Measurements from ENCODE around the gene UBR3.
A peak's percentile ranks its signal among the peaks of the same experiment; 100 is the strongest.
"Not testable (repeated sequence)": the region's sequence is repeated elsewhere in the genome, so short reads cannot be mapped to it uniquely, and the experiment has no call there.

Gene UBR3

DNA sequence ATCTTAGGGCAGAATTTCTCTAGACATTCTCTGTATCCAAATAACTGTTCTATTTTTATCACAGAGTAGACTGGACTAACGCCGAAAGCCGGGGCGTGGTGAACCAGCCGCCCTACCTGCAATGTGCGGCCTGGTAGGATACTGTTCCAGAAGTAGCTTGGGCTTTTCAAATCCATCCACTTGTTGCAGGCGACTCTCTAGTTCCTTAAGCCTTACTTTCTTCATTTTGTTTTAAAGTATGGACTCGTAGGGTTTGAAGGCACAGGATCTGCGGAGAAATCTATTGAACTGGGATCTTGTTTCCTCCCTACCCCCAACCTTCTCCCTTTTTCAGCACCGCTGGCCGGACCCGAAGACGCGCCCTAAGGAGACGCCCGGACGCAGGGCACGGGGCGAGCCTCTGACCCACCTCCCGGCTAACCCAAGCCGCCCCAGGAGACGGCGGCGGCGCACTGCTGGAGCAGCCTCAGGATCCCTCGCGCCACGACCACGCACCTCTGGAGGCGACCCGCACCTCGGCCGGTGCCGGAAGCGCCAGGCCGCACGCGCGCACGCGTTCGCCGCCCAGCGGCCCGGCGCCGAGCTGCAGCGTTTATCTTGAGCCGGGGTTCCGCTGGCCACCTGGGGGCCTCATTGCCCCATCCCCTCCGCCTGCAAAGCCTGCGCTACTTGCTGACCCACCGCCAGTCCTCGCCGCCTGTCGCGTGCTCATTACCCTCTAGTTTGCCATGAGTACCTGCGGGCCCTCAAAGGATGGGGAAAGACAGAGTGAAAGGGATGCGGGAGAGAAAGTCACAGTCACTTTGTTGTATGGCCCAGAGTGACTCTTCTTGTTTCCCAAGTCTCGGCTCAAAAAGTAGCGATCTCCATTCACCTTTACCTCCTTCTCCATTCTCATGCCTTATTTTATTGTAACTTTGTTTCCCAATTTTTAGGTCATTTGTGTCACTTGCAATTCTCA, 2.6 kb upstream of the UBR3 start, which contains the start of gene METTL5:
METTL5 (minus strand) TSS at position 533 of the 961 bp plus-strand sequence; CDS start at position 225, 308 bp downstream.
- DNase-seq = peak; percentile 93

DNA sequence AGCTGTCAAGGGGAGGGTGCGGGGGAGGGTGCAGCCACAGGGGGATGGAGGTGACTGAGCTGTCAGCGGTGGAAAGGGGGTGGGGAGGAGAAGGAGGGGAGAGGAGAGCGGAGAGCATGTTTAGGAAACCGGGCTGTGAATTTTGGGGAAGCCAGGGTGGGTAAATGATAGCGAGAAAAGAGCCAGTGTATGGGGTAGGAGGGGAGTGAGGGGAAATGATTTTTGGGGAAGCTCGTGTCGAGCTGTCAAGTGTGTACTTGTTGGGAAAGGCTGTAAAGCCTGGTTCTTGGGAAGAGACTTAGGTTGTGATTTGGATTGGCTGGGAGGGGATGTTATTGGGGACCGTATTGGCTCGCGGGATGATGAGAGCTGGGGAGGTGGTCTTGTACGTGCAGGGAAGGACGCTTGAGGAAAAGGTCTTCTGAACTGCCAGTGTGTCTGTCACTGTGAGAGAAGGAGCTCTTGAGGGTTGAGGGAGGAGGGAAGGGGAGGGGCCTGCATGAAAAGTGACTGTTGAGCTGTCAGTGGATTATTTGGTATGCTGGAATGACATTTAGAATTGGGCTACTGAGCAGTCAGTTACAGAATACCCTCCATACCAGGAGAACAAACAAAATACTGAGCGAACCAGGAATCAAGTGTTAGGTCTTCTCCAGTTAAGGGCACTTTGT, 1.0 kb downstream of the UBR3 start:
- peak; percentile 79 for DNase-seq

DNA sequence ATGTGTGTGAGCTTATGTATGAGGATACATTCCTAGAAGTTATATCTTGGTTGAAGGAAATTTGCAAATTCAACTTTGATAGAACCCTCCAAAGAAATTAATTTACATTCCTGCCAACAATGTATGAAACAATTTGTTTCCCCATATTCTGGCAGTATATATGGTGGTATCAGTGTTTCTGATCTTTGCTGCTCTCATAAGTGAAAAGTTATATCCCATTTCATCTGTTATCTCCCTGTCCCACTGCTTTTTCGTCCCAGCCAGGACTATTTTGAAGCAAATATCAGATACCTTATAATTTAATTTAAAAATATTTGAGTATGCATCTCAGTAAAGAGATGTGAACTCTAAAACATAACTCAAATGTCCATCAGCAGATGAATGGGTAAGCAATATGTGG, 7.1 kb downstream of the UBR3 start:
- DNase-seq = no peak

GRCh38 chr2:169838743-169839489, 11.7 kb downstream of the UBR3 start:
- no peak for DNase-seq

- DNase-seq = no peak
These were observed 12.9 kb downstream of the UBR3 start for GRCh38 chr2:169839954-169840746.

- DNase-seq = no peak
These were observed 13.5 kb downstream of the UBR3 start for GRCh38 chr2:169840747-169841142.

DNA sequence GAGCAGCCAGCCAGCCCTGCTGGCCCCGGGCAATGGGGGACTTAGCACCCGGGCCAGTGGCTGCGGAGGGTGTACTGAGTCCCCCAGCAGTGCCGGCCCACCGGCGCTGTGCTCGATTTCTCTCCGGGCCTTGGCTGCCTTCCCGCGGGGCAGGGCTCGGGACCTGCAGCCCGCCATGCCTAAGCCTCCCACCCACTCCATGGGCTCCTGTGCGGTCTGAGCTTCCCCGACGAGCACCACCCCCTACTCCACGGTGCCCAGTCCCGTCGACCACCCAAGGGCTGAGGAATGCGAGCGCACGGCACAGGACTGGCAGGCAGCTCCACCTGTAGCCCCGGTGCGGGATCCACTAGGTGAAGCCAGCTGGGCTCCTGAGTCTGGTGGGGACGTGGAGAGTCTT, 14.4 kb downstream of the UBR3 start:
- not testable (repeated sequence) for DNase-seq

DNA sequence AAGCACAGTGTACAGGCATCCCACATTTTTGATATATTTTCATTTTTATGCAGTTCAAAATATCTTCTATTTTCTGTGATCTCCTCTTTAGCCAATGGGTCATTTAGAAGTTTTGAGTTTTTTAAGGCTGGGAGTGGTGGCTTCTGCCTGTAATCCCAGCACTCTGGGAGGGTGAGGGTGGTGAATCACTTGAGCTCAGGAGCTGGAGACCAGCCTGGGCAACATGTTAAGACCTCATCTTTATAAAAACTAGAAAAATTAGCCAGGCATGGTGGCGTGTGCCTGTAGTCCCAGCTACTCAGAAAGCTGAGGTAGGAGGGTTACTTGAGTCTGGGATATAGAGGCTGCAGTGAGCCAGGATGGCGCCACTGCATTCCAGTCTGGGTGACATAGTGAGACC, 17.8 kb downstream of the UBR3 start:
- DNase-seq = no peak

GRCh38 chr2:169848959-169849693, 21.9 kb downstream of the UBR3 start:
- not testable (repeated sequence) for DNase-seq

DNA sequence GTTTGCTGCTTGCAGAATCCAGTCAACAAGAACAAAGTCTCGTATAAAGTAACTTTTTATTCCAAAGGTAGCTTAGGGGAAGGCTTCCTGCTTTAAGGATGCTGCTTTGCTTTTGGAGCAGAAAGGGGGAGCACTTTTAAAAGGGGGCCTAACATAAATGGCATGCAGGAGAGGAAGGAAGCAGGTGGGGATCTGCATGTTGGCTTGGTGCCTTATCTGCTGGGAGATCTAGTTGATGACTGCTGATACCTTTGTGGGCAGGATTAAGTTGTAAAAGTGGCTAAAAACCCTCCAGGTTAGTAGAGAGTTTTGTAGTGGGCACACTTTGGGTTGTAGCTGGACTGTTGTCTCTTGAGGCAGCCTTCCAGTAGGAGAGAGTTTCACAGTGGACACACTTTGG, 22.5 kb downstream of the UBR3 start:
- DNase-seq = no peak

DNA sequence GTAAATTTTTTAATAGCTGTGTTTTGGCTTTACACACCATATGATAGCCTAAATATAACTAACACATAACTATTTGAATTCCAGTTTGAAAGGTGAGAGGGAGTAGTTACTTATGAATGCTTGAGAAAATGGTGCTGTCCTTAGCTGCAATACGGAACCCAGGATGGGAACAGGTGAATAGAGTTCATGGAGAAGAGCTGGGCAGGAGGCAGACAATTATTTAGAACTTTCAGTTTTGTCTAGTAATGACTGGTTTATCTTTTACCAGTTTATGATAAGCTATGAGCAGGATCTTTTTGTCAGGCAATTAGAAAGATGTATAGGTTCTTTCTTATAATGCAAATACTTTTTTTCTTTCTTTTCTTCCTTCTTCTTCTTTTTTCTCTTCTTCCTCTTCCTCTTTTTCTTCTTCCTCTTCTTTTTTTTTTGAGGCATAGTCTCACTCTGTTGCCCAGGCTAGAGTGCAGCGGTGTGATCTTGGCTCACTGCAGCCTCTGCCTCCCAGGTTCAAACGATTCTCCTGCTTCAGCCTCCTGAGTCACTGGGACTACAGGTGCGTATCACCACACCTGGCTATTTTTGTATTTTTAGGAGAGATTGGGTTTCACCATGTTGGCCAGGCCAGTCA, 25.9 kb downstream of the UBR3 start:
- DNase-seq = no peak

DNA sequence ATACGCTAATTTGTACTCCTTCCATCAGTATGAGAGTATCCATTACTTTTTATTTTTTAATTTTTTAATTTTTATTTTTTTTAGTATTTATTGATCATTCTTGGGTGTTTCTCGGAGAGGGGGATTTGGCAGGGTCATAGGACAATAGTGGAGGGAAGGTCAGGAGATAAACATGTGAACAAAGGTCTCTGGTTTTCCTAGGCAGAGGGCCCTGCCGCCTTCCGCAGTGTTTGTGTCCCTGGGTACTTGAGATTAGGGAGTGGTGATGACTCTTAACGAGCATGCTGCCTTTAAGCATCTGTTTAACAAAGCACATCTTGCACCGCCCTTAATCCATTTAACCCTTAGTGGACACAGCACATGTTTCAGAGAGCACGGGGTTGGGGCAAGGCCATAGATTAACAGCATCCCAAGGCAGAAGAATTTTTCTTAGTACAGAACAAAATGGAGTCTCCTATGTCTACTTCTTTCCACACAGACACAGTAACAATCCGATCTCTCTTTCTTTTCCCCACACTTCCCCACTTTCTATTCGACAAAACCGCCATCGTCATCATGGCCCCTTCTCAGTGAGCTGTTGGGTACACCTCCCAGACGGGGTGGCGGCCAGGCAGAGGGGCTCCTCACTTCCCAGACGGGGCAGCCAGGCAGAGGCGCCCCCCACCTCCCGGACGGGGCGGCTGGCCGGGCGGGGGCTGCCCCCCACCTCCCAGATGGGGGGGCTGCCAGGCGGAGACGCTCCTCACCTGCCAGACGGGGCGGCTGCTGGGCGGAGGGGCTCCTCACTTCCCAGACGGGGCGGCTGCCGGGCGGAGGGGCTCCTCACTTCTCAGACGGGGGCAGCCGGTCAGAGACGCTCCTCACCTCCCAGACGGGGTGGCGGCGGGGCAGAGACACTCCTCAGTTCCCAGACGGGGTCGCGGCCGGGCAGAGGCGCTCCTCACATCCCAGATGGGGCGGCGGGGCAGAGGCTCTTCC, 28.3 kb downstream of the UBR3 start:
- DNase-seq = not testable (repeated sequence)

DNA sequence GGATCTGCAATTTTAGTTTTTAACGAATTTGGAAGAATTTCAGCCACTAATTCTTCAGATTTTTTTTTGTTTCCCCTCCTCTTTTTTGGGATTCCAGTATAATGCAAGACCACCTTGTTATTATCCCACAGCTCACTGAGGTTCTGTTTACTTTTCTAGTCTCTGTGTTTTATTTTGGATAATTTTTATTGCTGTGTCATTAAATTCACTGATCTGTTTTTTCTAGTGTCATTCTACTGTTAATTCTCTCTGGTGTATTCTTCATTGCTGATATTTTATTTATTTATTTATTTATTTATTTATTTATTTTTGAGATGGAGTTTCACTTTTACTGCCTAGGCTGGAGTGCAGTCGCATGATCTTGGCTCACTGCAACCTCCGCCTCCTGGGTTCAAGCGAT, 32.2 kb downstream of the UBR3 start:
- no peak for DNase-seq

GRCh38 chr2:169860149-169860548, 32.9 kb downstream of the UBR3 start:
- DNase-seq = no peak

GRCh38 chr2:169862816-169863215, 35.6 kb downstream of the UBR3 start:
- DNase-seq = no peak

DNA sequence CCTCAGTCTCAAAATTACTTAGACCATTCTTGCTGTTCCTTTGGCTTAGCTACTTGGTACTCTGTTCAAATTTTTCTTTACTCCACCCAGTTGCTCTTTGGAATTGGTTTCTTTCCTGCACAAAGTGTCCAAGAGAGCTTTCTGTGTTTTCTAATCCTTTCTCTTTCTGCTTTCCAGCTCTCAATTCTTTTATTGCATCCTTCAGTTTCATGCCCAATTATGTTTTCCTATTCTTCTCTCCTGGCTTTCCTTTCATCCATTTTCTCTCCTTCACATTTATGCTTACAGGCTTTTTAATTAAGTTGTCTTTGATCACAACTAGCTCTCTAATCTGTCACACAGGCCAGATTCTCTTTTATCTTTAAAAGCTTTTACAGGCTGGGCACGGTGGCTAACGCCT, 38.2 kb downstream of the UBR3 start:
- DNase-seq = no peak

GRCh38 chr2:169866230-169866629, 39.0 kb downstream of the UBR3 start:
- DNase-seq = not testable (repeated sequence)

- no peak for DNase-seq
These were observed 40.3 kb downstream of the UBR3 start for GRCh38 chr2:169867579-169867978.

DNA sequence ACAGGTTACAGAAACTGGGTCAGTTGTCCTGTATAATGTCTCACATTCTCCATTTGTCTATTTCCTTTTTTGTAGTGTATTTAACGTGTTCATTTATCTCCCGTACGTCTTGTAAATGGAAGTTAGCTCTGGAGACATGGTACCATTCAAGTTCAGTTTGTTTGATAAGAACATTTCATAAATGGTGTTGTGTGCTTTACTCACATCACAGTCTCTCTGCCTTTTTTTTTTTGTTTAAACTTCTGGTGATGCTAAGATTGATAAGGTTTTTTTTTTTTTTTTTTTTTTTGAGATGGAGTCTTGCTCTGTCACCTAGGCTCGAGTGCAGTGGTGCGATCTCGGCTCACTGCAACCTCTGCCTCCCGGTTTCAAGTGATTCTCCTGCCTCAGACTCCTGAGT, 41.7 kb downstream of the UBR3 start:
- DNase-seq = no peak

DNA sequence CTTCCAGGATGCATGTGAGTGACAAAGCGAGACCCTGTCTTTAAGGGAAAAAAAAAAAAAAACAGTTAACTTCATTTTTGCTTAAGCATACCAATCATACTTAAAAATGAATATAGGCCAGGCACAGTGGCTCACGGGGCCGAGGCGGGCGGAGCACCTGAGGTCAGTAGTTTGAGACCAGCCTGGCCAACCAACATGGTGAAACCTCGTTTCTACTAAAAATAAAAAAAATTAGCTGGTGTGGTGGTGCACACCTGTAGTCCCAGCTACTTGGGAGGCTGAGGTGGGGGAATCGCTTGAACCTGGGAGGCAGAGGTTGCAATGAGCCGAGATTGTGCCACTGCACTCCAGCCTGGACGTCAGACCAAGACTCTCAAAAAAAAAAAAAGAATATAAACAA, 44.1 kb downstream of the UBR3 start:
- not testable (repeated sequence) for DNase-seq
